A549 (cell line): ENCODE data around the gene ELAVL1.

Source experiments
- EHF ChIP-seq: fragments of 250-450 bp; sonication (Bioruptor Pico); IDR thresholded peaks from 2 replicates; pipeline ENCODE4 v1.5.0; 2020; ENCODE audit warnings: mild to moderate bottlenecking
- EHMT2 ChIP-seq: fragments of 200-600 bp; sonication (generic); IDR thresholded peaks from 2 replicates; pipeline ENCODE4 v1.6.1; 2016; ENCODE audit warnings: antibody characterized with exemption, low read depth, mild to moderate bottlenecking, moderate library complexity
- POLR2A ChIP-seq: IDR thresholded peaks from 2 replicates; pipeline ENCODE4 v1.6.1; 2012; ENCODE audit warnings: mild to moderate bottlenecking, low read length
- RNF2 ChIP-seq: fragments of 200-600 bp; sonication (generic); IDR thresholded peaks from 2 replicates; pipeline ENCODE4 v1.6.1; 2016; ENCODE audit warnings: low read depth, mild to moderate bottlenecking, antibody characterized with exemption, moderate library complexity, borderline replicate concordance
- TF ChIP-seq, protein P1 (sequence below): fragments of >200 bp; sonication (Bioruptor Twin); formaldehyde crosslinking; IDR thresholded peaks from 3 replicates; pipeline ENCODE4 v1.5.1; 2016
- TF ChIP-seq, protein P2 (sequence below): fragments of 250-450 bp; sonication (Bioruptor Pico); IDR thresholded peaks from 2 replicates; pipeline ENCODE4 v1.5.0; 2021; ENCODE audit warnings: mild to moderate bottlenecking, moderate library complexity, borderline replicate concordance

DNA sequence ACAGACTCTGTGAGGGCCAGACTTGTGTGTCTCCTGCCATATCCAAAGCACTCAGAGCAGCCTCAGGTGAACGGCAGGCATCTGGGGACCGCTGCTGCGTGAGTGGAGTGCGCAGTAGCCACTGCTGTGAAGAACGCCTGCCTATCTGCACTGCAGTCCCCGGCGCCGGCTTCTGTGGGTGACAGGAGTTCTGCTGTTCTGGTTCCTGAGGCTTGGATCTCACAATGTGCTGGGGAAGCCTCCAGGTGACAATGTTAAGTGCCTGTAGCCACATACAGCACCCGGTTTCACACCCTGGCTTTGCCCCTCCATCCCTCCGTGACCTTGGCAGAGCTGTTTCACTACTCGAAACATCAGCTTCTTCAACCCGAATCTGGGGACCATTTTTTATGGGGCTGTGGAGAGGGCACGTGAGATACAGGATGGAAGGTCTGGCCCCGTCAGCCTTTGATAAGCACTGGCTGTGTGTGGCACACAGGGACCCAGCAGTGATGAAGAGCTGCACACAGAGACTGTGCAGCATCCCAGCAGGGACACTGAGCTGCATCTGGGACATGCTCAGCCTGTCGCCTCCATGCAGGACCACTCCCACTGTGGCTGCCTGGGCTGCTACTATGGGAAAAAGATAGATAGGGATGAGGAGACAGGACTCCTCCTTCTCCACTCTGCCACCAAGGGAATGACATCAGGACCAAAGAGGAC is 28.3 kb downstream of the ELAVL1 start:
- TF ChIP-seq, protein P1, sequence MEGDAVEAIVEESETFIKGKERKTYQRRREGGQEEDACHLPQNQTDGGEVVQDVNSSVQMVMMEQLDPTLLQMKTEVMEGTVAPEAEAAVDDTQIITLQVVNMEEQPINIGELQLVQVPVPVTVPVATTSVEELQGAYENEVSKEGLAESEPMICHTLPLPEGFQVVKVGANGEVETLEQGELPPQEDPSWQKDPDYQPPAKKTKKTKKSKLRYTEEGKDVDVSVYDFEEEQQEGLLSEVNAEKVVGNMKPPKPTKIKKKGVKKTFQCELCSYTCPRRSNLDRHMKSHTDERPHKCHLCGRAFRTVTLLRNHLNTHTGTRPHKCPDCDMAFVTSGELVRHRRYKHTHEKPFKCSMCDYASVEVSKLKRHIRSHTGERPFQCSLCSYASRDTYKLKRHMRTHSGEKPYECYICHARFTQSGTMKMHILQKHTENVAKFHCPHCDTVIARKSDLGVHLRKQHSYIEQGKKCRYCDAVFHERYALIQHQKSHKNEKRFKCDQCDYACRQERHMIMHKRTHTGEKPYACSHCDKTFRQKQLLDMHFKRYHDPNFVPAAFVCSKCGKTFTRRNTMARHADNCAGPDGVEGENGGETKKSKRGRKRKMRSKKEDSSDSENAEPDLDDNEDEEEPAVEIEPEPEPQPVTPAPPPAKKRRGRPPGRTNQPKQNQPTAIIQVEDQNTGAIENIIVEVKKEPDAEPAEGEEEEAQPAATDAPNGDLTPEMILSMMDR = no peak
- TF ChIP-seq POLR2A = no peak
- no peak for TF ChIP-seq RNF2
- TF ChIP-seq EHMT2 = no peak
- TF ChIP-seq EHF (CRISPR knock-in tag) = no peak
- TF ChIP-seq, protein P2, sequence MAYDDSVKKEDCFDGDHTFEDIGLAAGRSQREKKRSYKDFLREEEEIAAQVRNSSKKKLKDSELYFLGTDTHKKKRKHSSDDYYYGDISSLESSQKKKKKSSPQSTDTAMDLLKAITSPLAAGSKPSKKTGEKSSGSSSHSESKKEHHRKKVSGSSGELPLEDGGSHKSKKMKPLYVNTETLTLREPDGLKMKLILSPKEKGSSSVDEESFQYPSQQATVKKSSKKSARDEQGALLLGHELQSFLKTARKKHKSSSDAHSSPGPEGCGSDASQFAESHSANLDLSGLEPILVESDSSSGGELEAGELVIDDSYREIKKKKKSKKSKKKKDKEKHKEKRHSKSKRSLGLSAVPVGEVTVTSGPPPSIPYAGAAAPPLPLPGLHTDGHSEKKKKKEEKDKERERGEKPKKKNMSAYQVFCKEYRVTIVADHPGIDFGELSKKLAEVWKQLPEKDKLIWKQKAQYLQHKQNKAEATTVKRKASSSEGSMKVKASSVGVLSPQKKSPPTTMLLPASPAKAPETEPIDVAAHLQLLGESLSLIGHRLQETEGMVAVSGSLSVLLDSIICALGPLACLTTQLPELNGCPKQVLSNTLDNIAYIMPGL (CRISPR knock-in tag) = no peak
